SH-SY5Y (cell line): ENCODE data around the gene SH3GL3.

Source experiments
- GATA2 ChIP-seq: IDR thresholded peaks from 2 replicates; pipeline ENCODE4 v1.6.1; 2011; ENCODE audit warnings: mild to moderate bottlenecking, low read depth, low read length
- GATA3 ChIP-seq: IDR thresholded peaks from 2 replicates; pipeline ENCODE4 v1.6.1; 2011; ENCODE audit warnings: low read depth, mild to moderate bottlenecking, low read length, moderate library complexity

DNA sequence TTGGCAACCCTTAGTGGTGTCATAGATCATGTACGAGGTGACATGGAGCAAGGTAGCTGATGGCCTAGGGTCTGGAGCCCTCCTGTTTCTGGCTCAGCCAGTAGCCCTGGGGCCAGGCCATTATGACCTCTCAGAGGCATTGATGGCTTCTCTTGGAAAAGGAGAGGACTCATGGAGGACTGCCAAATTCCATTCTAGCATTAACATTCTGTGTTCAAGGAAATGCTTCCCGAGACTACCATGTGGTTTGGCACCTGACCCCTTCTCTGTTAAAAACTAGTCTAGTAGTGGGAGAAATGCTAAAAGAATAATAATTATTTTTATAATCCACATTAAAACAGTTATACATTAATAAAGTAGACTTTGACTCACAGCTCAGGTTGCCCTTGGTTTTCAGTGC lies 166.6 kb downstream of the SH3GL3 start:
- TF ChIP-seq GATA2 (no peak), GATA3 (no peak)
